CD4-positive, alpha-beta T cell (primary cell): ENCODE results near the gene PTOV1. TPM values are rescaled to one million over a fixed set of nuclear protein-coding genes. Genes with fewer than 3 reads are reported as not detected.

Source experiments
- ATAC-seq: fragments of 200-7000 bp; cut with Tn5 transposase; one replicate; pipeline ENCODE4 v1.10.0; 2022; ENCODE audit warnings: mild to moderate bottlenecking; ENCODE audit not compliant: poor library complexity
- CTCF ChIA-PET: fragments of 350-600 bp; sonication (Branson Sonifier 250); formaldehyde crosslinking; loops from one replicate; lab custom pipeline; 2021; ENCODE audit warnings: antibody characterized with exemption, inconsistent platforms; lab: Charles Lee
- POLR2A ChIA-PET: fragments of 350-600 bp; sonication (Branson Sonifier 250); formaldehyde crosslinking; loops from one replicate; lab custom pipeline; 2021; ENCODE audit warnings: antibody characterized with exemption, inconsistent platforms; lab: Charles Lee
- DNase-seq, 14 experiments: peaks; one replicate each; pipeline ENCODE4 v3.0.0-alpha.2; 2013 to 2020; ENCODE audit warnings: mixed read lengths in 2 of 14
- H3K27ac ChIP-seq, 2 donors: one replicate each; pipeline versions ENCODE4 v1.5.1 to v1.7.0; 2013; ENCODE audit warnings: low read length in 2 of 2, low read depth in 1 of 2, mild to moderate bottlenecking in 1 of 2
- H3K27me3 ChIP-seq, 2 experiments: 1 replicate in 1 of 2; 2 replicates in 1 of 2; pipeline versions ENCODE4 v1.6.1 to v1.7.0; 2013; ENCODE audit warnings: low read length in 2 of 2, control low read depth in 1 of 2, mild to moderate bottlenecking in 1 of 2, moderate library complexity in 1 of 2; ENCODE audit not compliant: insufficient read depth in 2 of 2, control insufficient read depth in 1 of 2
- H3K36me3 ChIP-seq: one replicate; pipeline ENCODE4 v1.6.1; 2013; ENCODE audit warnings: low read length, control low read depth; ENCODE audit not compliant: insufficient read depth
- H3K4me1 ChIP-seq: one replicate; pipeline ENCODE4 v1.6.1; 2013; ENCODE audit warnings: low read length, control low read depth; ENCODE audit not compliant: insufficient read depth
- H3K4me3 ChIP-seq: one replicate; pipeline ENCODE4 v1.5.1; 2013; ENCODE audit warnings: mild to moderate bottlenecking, low read length, moderate library complexity
- H3K9me3 ChIP-seq, 2 experiments: 1 replicate in 1 of 2; 2 replicates in 1 of 2; pipeline versions ENCODE4 v1.6.1 to v1.7.0; 2013; ENCODE audit warnings: low read length in 2 of 2, mild to moderate bottlenecking in 2 of 2, control low read depth in 1 of 2, moderate library complexity in 1 of 2; ENCODE audit not compliant: control insufficient read depth in 1 of 2, insufficient read depth in 1 of 2
- H3K27ac Mint-ChIP-seq: one replicate; pipeline ENCODE4 v1.8.0; 2020; ENCODE audit warnings: mixed read lengths
- H3K27me3 Mint-ChIP-seq: one replicate; pipeline ENCODE4 v1.8.0; 2021; ENCODE audit warnings: mixed read lengths
- H3K36me3 Mint-ChIP-seq: one replicate; pipeline ENCODE4 v1.8.0; 2021; ENCODE audit warnings: low read depth, mixed read lengths
- H3K4me1 Mint-ChIP-seq: one replicate; pipeline ENCODE4 v1.8.0; 2021; ENCODE audit warnings: low read depth, mixed read lengths
- H3K4me3 Mint-ChIP-seq: one replicate; pipeline ENCODE4 v1.8.0; 2020; ENCODE audit warnings: mild to moderate bottlenecking, mixed read lengths
- H3K9me3 Mint-ChIP-seq: one replicate; pipeline ENCODE4 v1.8.0; 2020; ENCODE audit warnings: mixed read lengths
- CTCF ChIP-seq: fragments of 200-600 bp; IDR thresholded peaks from one replicate; pipeline ENCODE4 v1.8.0; 2022; ENCODE audit warnings: antibody characterized with exemption, mild to moderate bottlenecking
- intact Hi-C, 2 experiments: fragments of 100-400 bp; cut with DNase I in 1 of 2; cut with micrococcal nuclease in 1 of 2; formaldehyde crosslinking; loops; one replicate each; pipeline versions ENCODE4 v1.15.1 to v1.9.0; 2023 to 2025; cut with DNase I, micrococcal nuclease
- total RNA-seq, 174 experiments: library from RNA in 2 of 174; stranded (reverse) in 2 of 174; gene quantifications; one replicate each; pipeline ENCODE4 v1.2.3 and lab custom pipeline; 2021 to 2026

The PTOV1 gene
- total RNA-seq, 2 experiments from 2014 or later, result 127 to 134 TPM

- POLR2A ChIA-PET, result no interaction called here
- no peak for TF ChIP-seq CTCF
- Histone ChIP-seq H3K4me1 (peaks cover 2% of the 10 kb centered on the region), H3K4me3 (no peak overlapping the region), H3K27me3 (no peaks in the 10 kb centered on the region), H3K9me3 (no peaks in the 10 kb centered on the region), H3K36me3 (peaks cover 95% of the 10 kb centered on the region), H3K27ac (no peak overlapping the region)
- DNase-seq (no peak), ATAC-seq (no peak)
- no peak overlapping the region for H3K4me3 Mint-ChIP-seq
- H3K27ac Mint-ChIP-seq, result no peak overlapping the region
- CTCF ChIA-PET, result no interaction called here
- peaks cover 1% of the 10 kb centered on the region for H3K4me1 Mint-ChIP-seq
- intact Hi-C loops, result no loop called here
- H3K27me3 Mint-ChIP-seq, result no peaks in the 10 kb centered on the region
- peaks cover 53% of the 10 kb centered on the region for H3K36me3 Mint-ChIP-seq
- no peaks in the 10 kb centered on the region for H3K9me3 Mint-ChIP-seq
Measured at GRCh38 chr19:49831592-49831991, 19.4 kb upstream of the PTOV1 start.

GRCh38 chr19:49832556-49832955, 18.4 kb upstream of the PTOV1 start:
- DNase-seq (no peak), ATAC-seq (no peak)
- Mint-ChIP-seq H3K4me1 (no peaks in the 10 kb centered on the region), H3K9me3 (no peaks in the 10 kb centered on the region), H3K36me3 (peaks cover 49% of the 10 kb centered on the region), H3K27me3 (no peaks in the 10 kb centered on the region), H3K27ac (no peak overlapping the region), H3K4me3 (no peak overlapping the region)
- Histone ChIP-seq H3K27me3 (no peaks in the 10 kb centered on the region), H3K4me3 (no peak overlapping the region), H3K9me3 (no peaks in the 10 kb centered on the region), H3K36me3 (peaks cover 86% of the 10 kb centered on the region), H3K4me1 (no peaks in the 10 kb centered on the region), H3K27ac (no peak overlapping the region)
- intact Hi-C loops, result no loop called here
- TF ChIP-seq CTCF, result no peak
- ChIA-PET POLR2A (no interaction called here), CTCF (no interaction called here)

- Histone ChIP-seq H3K27ac (no peak overlapping the region), H3K9me3 (no peaks in the 10 kb centered on the region), H3K27me3 (no peaks in the 10 kb centered on the region), H3K36me3 (peaks cover 84% of the 10 kb centered on the region), H3K4me1 (no peaks in the 10 kb centered on the region), H3K4me3 (no peak overlapping the region)
- CTCF ChIA-PET, result no interaction called here
- intact Hi-C loops, result no loop called here
- no peak for ATAC-seq
- no peak overlapping the region for H3K27ac Mint-ChIP-seq
- H3K27me3 Mint-ChIP-seq, result no peaks in the 10 kb centered on the region
- no peaks in the 10 kb centered on the region for H3K9me3 Mint-ChIP-seq
- H3K4me3 Mint-ChIP-seq, result no peak overlapping the region
- POLR2A ChIA-PET, result no interaction called here
- H3K36me3 Mint-ChIP-seq, result peaks cover 49% of the 10 kb centered on the region
- no peaks in the 10 kb centered on the region for H3K4me1 Mint-ChIP-seq
- DNase-seq, result no peak
- TF ChIP-seq CTCF, result no peak
Measured at GRCh38 chr19:49833599-49833998, 17.4 kb upstream of the PTOV1 start.
